PC-9 (cell line): ENCODE results near the gene SLC27A4. TPM values are rescaled to one million over a fixed set of nuclear protein-coding genes. Genes with fewer than 3 reads are reported as not detected.

Experiments
- BruUV-seq: library from RNA; stranded (reverse); fragments of 400-500 nt; replicated peaks from 2 replicates; lab custom pipeline; 2021; lab: Mats Ljungman, UMichigan
- CTCF ChIA-PET: fragments of 300-600 bp; sonication (Branson Sonifier 250); formaldehyde crosslinking; loops from one replicate; lab custom pipeline; 2022; ENCODE audit warnings: antibody characterized with exemption; lab: Charles Lee
- POLR2A ChIA-PET: fragments of 300-600 bp; sonication (Branson Sonifier 250); formaldehyde crosslinking; loops from one replicate; lab custom pipeline; 2022; ENCODE audit warnings: antibody characterized with exemption; ENCODE audit not compliant: unreplicated experiment; lab: Charles Lee
- DNase-seq, 2 experiments: peaks; one replicate each; pipeline versions ENCODE4 v3.0.0 to v3.0.0-alpha.2; 2015 to 2022; ENCODE audit warnings: mixed read lengths in 1 of 2
- H2AFZ ChIP-seq: fragments of 200-600 bp; sonication (generic); 2 replicates; pipeline ENCODE4 v1.8.1; 2017; ENCODE audit warnings: antibody characterized with exemption
- H3F3A ChIP-seq: fragments of 200-600 bp; sonication (generic); 2 replicates; pipeline ENCODE4 v1.8.1; 2017; ENCODE audit warnings: antibody characterized with exemption, mild to moderate bottlenecking, low read depth; ENCODE audit not compliant: insufficient read depth
- H3K27ac ChIP-seq: fragments of 200-600 bp; sonication (generic); 2 replicates; pipeline ENCODE4 v1.6.1; 2016; ENCODE audit warnings: mixed run types
- H3K27me3 ChIP-seq: fragments of 200-600 bp; sonication (generic); 2 replicates; pipeline ENCODE4 v1.6.1; 2016; ENCODE audit warnings: low read depth, mixed run types; ENCODE audit not compliant: insufficient read depth
- H3K36me3 ChIP-seq: fragments of 200-600 bp; sonication (generic); 2 replicates; pipeline ENCODE4 v1.6.1; 2016; ENCODE audit warnings: low read depth, mixed run types
- H3K4me1 ChIP-seq: fragments of 200-600 bp; sonication (generic); replicated peaks from 2 replicates; pipeline ENCODE4 v1.6.1; 2016; ENCODE audit warnings: mixed run types; ENCODE audit not compliant: insufficient read depth
- H3K4me2 ChIP-seq: fragments of 200-600 bp; sonication (generic); 2 replicates; pipeline ENCODE4 v1.6.1; 2017; ENCODE audit warnings: mixed run types
- H3K4me3 ChIP-seq: fragments of 200-600 bp; sonication (generic); 2 replicates; pipeline ENCODE4 v1.6.1; 2016; ENCODE audit warnings: mixed run types
- H3K79me2 ChIP-seq: fragments of 200-600 bp; sonication (generic); 2 replicates; pipeline ENCODE4 v1.6.1; 2017; ENCODE audit warnings: low read depth, mixed run types
- H3K9me2 ChIP-seq: fragments of 200-600 bp; sonication (generic); 2 replicates; pipeline ENCODE4 v1.8.1; 2017; ENCODE audit warnings: mild to moderate bottlenecking; ENCODE audit not compliant: insufficient read depth
- H3K9me3 ChIP-seq: fragments of 200-600 bp; sonication (generic); 2 replicates; pipeline ENCODE4 v1.8.1; 2016; ENCODE audit warnings: low read depth; ENCODE audit not compliant: insufficient read depth
- H4K20me1 ChIP-seq: fragments of 200-600 bp; sonication (generic); 2 replicates; pipeline ENCODE4 v1.8.1; 2017; ENCODE audit not compliant: insufficient read depth
- CTCF ChIP-seq: fragments of 200-600 bp; sonication (generic); conservative IDR thresholded peaks from 2 replicates; pipeline ENCODE4 v1.6.1; 2017; ENCODE audit warnings: mixed run types, antibody characterized with exemption, mild to moderate bottlenecking, moderate library complexity
- EZH2 ChIP-seq: fragments of 200-600 bp; sonication (generic); IDR thresholded peaks from 2 replicates; pipeline ENCODE4 v1.8.0; 2017; ENCODE audit warnings: antibody characterized with exemption, low read depth
- intact Hi-C: fragments of 100-400 bp; cut with micrococcal nuclease; formaldehyde crosslinking; loops from one replicate; pipeline ENCODE4 v1.10.0; 2022; ENCODE audit not compliant: unreplicated experiment
- total RNA-seq: library from RNA; stranded (reverse); gene quantifications from 2 replicates; pipeline ENCODE4 v1.2.3, GENCODE V29; 2021

The SLC27A4 gene
- total RNA-seq, 1 experiment from 2014 or later = 30.4 TPM

DNA sequence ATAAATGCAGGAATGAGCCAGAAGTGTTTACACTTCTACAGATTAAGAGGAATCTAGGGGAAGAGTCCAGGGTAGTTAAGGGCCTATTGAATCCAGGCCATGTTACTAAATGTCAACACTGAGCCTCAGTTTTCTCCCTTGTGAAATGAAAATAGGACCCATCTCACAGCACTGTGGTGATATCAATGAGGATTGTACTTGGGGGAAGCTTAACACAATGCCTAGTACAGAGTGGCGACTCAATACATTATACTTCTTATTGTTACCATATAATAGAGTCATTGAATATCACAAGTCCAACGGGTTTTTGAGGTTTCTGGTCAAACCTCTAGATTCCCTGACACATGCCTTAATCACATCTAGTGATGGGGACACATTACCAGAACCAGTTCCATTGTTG lies 22.7 kb upstream of the SLC27A4 start:
- H3K9me2 ChIP-seq = no peaks in the 10 kb centered on the region
- peaks cover 17% of the 10 kb centered on the region for H3K36me3 ChIP-seq
- POLR2A ChIA-PET = interaction anchor here (1.0 kb wide), 1 partner anchor 13 kb away, joined by 6 read pairs; no protein-coding TSS in a partner anchor
- peaks cover 22% of the 10 kb centered on the region for H3K79me2 ChIP-seq
- CTCF ChIA-PET = interaction anchor here (0.6 kb wide), 1 partner anchor 102 kb away, joined by 3 read pairs; no protein-coding TSS in a partner anchor
- H3K4me1 ChIP-seq = peaks cover 9% of the 10 kb centered on the region
- no peak overlapping the region for H3K4me3 ChIP-seq
- DNase-seq = no peak
- no TSS peak for BruUV-seq
- no peak for TF ChIP-seq CTCF
- TF ChIP-seq EZH2 = no peak
- no peaks in the 10 kb centered on the region for H3F3A ChIP-seq
- H3K27me3 ChIP-seq = no peaks in the 10 kb centered on the region
- H3K27ac ChIP-seq = no peak overlapping the region
- no peak overlapping the region for H2AFZ ChIP-seq
- H3K4me2 ChIP-seq = no peak overlapping the region
- intact Hi-C loops = no loop called here
- H3K9me3 ChIP-seq = no peaks in the 10 kb centered on the region
- H4K20me1 ChIP-seq = no peaks in the 10 kb centered on the region

- POLR2A ChIA-PET = no interaction called here
- peaks cover 15% of the 10 kb centered on the region for H3K36me3 ChIP-seq
Measured at GRCh38 chr9:128321343-128321742, 19.0 kb upstream of the SLC27A4 start.

DNA sequence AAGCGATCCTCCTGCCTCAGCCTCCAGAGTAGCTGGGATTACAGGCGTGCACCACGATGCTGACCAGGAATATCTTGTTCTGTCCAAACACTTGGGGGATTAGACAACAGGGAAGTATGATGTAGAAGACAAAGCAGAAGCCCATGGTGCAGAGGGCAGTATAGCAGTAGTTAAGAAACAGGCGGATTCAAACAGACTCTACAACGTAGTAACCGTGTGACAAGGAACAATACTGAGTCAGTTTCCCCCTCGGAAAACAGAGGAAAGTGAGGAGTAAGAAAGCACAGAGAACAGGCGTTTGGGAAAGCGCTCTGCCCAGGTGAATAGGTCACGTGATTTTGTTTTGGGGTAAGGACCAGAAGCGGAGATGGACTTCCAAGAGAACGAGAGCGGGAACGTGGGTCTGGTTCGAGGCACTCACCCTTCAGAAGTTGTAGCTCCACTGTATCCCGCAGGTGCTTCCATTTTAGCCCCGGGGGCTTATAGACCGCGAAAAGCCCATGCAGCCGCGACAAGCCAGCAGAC lies 18.4 kb upstream of the SLC27A4 start:
- H3K36me3 ChIP-seq = peaks cover 15% of the 10 kb centered on the region
- H2AFZ ChIP-seq = peak overlapping the region; percentile 91
- H3K4me1 ChIP-seq = peaks cover 21% of the 10 kb centered on the region
- TF ChIP-seq EZH2 (no peak), CTCF (no peak)
- peaks cover 52% of the 10 kb centered on the region for H3K79me2 ChIP-seq
- H3K4me3 ChIP-seq = peak overlapping the region; percentile 100
- TSS peak; percentile 63 for BruUV-seq
- peak overlapping the region; percentile 94 for H3K4me2 ChIP-seq
- H4K20me1 ChIP-seq = no peaks in the 10 kb centered on the region; the same call in 1 of the 2 replicates
- intact Hi-C loops = loop anchor here (1.0 to 2.0 kb wide), 4 partner anchors 19 to 45 kb away; partner anchors contain the start of genes GOLGA2, SLC27A4 and SWI5
- no peaks in the 10 kb centered on the region for H3K9me2 ChIP-seq
- ChIA-PET POLR2A (no interaction called here), CTCF (no interaction called here)
- peak overlapping the region; percentile 74; the same call in 1 of the 2 replicates for H3K27ac ChIP-seq
- peaks cover 4% of the 10 kb centered on the region; the same call in 1 of the 2 replicates for H3F3A ChIP-seq
- H3K9me3 ChIP-seq = no peaks in the 10 kb centered on the region
- DNase-seq = peak in 1 of 2 experiments; percentile 50
- H3K27me3 ChIP-seq = no peaks in the 10 kb centered on the region

More at GRCh38 chr9:128321343-128321742, 19.0 kb upstream of the SLC27A4 start:
- Histone ChIP-seq H3K4me3 (peak overlapping the region; percentile 100), H3K9me3 (no peaks in the 10 kb centered on the region), H2AFZ (no peak overlapping the region), H3K4me1 (peaks cover 21% of the 10 kb centered on the region), H3K4me2 (peak overlapping the region; percentile 94), H3K79me2 (peaks cover 52% of the 10 kb centered on the region), H3K9me2 (no peaks in the 10 kb centered on the region), H3K27ac (no peak overlapping the region), H4K20me1 (no peaks in the 10 kb centered on the region; the same call in 1 of the 2 replicates), H3K27me3 (no peaks in the 10 kb centered on the region), H3F3A (peaks cover 4% of the 10 kb centered on the region; the same call in 1 of the 2 replicates)
- CTCF ChIA-PET = no interaction called here
- BruUV-seq = no TSS peak
- TF ChIP-seq EZH2 (no peak), CTCF (no peak)
- DNase-seq = no peak
- intact Hi-C loops = no loop called here
